Mammary epithelial cell (primary cell): ENCODE data around the gene ROBO1.

Experiments
- EZH2 ChIP-seq: IDR thresholded peaks from 2 replicates; pipeline ENCODE4 v1.6.1; 2012; ENCODE audit warnings: low read length, inconsistent platforms, borderline replicate concordance
- TF ChIP-seq, protein P1 (sequence below), 2 donors: IDR thresholded peaks in 1 of 2; conservative IDR thresholded peaks in 1 of 2; 2 replicates each; pipeline ENCODE4 v1.5.1; 2011 to 2012; ENCODE audit warnings: inconsistent platforms in 2 of 2, low read length in 2 of 2, mild to moderate bottlenecking in 2 of 2, control low read depth in 1 of 2, low read depth in 1 of 2; ENCODE audit not compliant: insufficient read depth in 1 of 2; ENCODE audit errors: extremely low read depth in 1 of 2

DNA sequence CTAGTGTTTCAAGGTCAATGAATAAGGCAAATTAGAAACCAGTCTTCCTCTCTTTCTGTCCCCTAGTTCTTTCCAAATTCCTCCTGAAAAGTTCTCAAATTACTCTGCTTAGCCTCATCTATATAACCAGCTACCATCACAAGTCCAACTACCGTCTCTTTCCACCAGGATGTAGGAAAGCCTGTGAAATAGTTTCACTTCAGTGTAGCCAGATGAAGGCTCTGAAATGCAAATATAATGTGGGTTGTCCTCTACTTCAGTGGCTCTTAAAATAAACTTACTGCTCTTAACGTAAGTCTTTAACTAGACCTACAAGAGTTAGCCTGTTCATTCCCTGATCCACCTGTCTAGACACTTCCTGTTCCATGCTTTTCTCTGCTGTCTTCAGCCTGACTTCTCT is 827.7 kb downstream of the ROBO1 start:
- TF ChIP-seq, protein P1, sequence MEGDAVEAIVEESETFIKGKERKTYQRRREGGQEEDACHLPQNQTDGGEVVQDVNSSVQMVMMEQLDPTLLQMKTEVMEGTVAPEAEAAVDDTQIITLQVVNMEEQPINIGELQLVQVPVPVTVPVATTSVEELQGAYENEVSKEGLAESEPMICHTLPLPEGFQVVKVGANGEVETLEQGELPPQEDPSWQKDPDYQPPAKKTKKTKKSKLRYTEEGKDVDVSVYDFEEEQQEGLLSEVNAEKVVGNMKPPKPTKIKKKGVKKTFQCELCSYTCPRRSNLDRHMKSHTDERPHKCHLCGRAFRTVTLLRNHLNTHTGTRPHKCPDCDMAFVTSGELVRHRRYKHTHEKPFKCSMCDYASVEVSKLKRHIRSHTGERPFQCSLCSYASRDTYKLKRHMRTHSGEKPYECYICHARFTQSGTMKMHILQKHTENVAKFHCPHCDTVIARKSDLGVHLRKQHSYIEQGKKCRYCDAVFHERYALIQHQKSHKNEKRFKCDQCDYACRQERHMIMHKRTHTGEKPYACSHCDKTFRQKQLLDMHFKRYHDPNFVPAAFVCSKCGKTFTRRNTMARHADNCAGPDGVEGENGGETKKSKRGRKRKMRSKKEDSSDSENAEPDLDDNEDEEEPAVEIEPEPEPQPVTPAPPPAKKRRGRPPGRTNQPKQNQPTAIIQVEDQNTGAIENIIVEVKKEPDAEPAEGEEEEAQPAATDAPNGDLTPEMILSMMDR (conservative IDR thresholded peaks at IDR 0.05 in 1 of 2, IDR thresholded peaks at IDR 0.05 in 1 of 2; ENCODE audit: extremely low read depth in 1 of 2, insufficient read depth in 1 of 2, low read depth in 1 of 2, low read length in 2 of 2): no peak
- no peak for TF ChIP-seq EZH2
